Prostate gland (tissue), 1 donor: Measurements from ENCODE around the gene PTPRM.

Source experiments
- POLR2A ChIP-seq: fragments of 450-650 bp; IDR thresholded peaks from one replicate; pipeline ENCODE4 v1.6.1; 2016; ENCODE audit warnings: antibody characterized with exemption, mild to moderate bottlenecking
- POLR2AphosphoS5 ChIP-seq: sonication (generic); formaldehyde crosslinking; IDR thresholded peaks from one replicate; pipeline ENCODE4 v1.6.1; 2017; ENCODE audit warnings: antibody characterized with exemption

- TF ChIP-seq POLR2AphosphoS5: no peak
- TF ChIP-seq POLR2A: no peak
Measured at GRCh38 chr18:7844017-7844416, 276.9 kb downstream of the PTPRM start.
